Endodermal cell (in vitro differentiated cells): ENCODE results near the gene MAP3K2. TPM values are rescaled to one million over a fixed set of nuclear protein-coding genes. Genes with fewer than 3 reads are reported as not detected.

Experiments used
- DNase-seq: peaks from one replicate; pipeline ENCODE4 v3.0.0-alpha.2; 2017
- H3K27ac ChIP-seq: 2 replicates; pipeline ENCODE4 v1.5.1; 2013; ENCODE audit warnings: mild to moderate bottlenecking, low read depth, low read length, moderate library complexity
- H3K27me3 ChIP-seq: 2 replicates; pipeline ENCODE4 v1.6.1; 2013; ENCODE audit warnings: mild to moderate bottlenecking, low read length, moderate library complexity; ENCODE audit not compliant: insufficient read depth, control insufficient read depth, poor library complexity, severe bottlenecking
- H3K36me3 ChIP-seq: 2 replicates; pipeline ENCODE4 v1.7.0; 2013; ENCODE audit warnings: mild to moderate bottlenecking, low read length, moderate library complexity; ENCODE audit not compliant: control insufficient read depth, insufficient read depth
- H3K4me1 ChIP-seq: one replicate; pipeline ENCODE4 v1.7.0; 2013; ENCODE audit warnings: low read length; ENCODE audit not compliant: control insufficient read depth, insufficient read depth
- H3K4me3 ChIP-seq: 2 replicates; pipeline ENCODE4 v1.5.1; 2013; ENCODE audit warnings: mild to moderate bottlenecking, low read length, moderate library complexity
- H3K9ac ChIP-seq: 2 replicates; pipeline ENCODE4 v1.6.1; 2013; ENCODE audit warnings: mild to moderate bottlenecking, low read length, moderate library complexity; ENCODE audit not compliant: poor library complexity, severe bottlenecking; ENCODE audit errors: extremely low read depth
- H3K9me3 ChIP-seq: 2 replicates; pipeline ENCODE4 v1.6.1; 2013; ENCODE audit warnings: mild to moderate bottlenecking, low read length, moderate library complexity; ENCODE audit not compliant: control insufficient read depth
- H3K27ac Mint-ChIP-seq: 2 replicates; pipeline ENCODE4 v1.8.0; 2020; ENCODE audit warnings: mixed read lengths
- H3K27me3 Mint-ChIP-seq: 2 replicates; pipeline ENCODE4 v1.8.0; 2021; ENCODE audit warnings: mild to moderate bottlenecking, mixed read lengths; ENCODE audit not compliant: insufficient read depth
- H3K36me3 Mint-ChIP-seq: 2 replicates; pipeline ENCODE4 v1.8.0; 2020; ENCODE audit warnings: low read depth, mixed read lengths
- H3K4me1 Mint-ChIP-seq: 2 replicates; pipeline ENCODE4 v1.8.0; 2020; ENCODE audit warnings: mixed read lengths
- H3K4me3 Mint-ChIP-seq: 2 replicates; pipeline ENCODE4 v1.8.0; 2020; ENCODE audit warnings: mild to moderate bottlenecking, moderate library complexity, mixed read lengths
- H3K9me3 Mint-ChIP-seq: 2 replicates; pipeline ENCODE4 v1.8.0; 2020; ENCODE audit warnings: mild to moderate bottlenecking, mixed read lengths
- WGBS, 2 experiments: methylation state at CpG; one replicate each; pipeline versions ENCODE4 v1.1.5 to v1.1.7; 2013; ENCODE audit warnings: missing lambda C conversion rate in 2 of 2, mixed read lengths in 1 of 2; ENCODE audit not compliant: insufficient coverage in 1 of 2, insufficient read length in 1 of 2; 5-methylcytosine and 5-hydroxymethylcytosine counted together
- total RNA-seq, 2 donors: library from RNA; stranded (reverse); fragmentation: NEBNext Ultra II Directional in 1 of 2; extraction: Animal tissue kit (Norgen Biotek cat#: 25700) in 1 of 2; gene quantifications; 2 replicates in 1 of 2; 3 replicates in 1 of 2; pipeline ENCODE4 v1.2.1, GENCODE V29; 2021
- TF ChIP-seq, protein P1 (sequence below): fragments of 200-600 bp; sonication (generic); conservative IDR thresholded peaks from 2 replicates; pipeline ENCODE4 v1.5.0; 2021; ENCODE audit warnings: antibody characterized with exemption, mild to moderate bottlenecking

The MAP3K2 gene
- total RNA-seq, 2 donors from 2014 or later: 27.9 to 31.6 TPM

- H3K4me1 Mint-ChIP-seq: peaks cover 13% of the 10 kb centered on the region
- Histone ChIP-seq H3K36me3 (no peaks in the 10 kb centered on the region), H3K27ac (no peak overlapping the region), H3K4me1 (no peaks in the 10 kb centered on the region), H3K9ac (no peak overlapping the region), H3K27me3 (no peaks in the 10 kb centered on the region), H3K4me3 (no peak overlapping the region), H3K9me3 (peaks cover 4% of the 10 kb centered on the region)
- H3K27ac Mint-ChIP-seq: peak overlapping the region; percentile 65
- WGBS, 2 experiments: 83 to 92% methylated on average over 2 to 3 of the region's 3 CpGs
- no peaks in the 10 kb centered on the region for H3K27me3 Mint-ChIP-seq
- no peak overlapping the region for H3K4me3 Mint-ChIP-seq
- DNase-seq: no peak
- TF ChIP-seq, protein P1, sequence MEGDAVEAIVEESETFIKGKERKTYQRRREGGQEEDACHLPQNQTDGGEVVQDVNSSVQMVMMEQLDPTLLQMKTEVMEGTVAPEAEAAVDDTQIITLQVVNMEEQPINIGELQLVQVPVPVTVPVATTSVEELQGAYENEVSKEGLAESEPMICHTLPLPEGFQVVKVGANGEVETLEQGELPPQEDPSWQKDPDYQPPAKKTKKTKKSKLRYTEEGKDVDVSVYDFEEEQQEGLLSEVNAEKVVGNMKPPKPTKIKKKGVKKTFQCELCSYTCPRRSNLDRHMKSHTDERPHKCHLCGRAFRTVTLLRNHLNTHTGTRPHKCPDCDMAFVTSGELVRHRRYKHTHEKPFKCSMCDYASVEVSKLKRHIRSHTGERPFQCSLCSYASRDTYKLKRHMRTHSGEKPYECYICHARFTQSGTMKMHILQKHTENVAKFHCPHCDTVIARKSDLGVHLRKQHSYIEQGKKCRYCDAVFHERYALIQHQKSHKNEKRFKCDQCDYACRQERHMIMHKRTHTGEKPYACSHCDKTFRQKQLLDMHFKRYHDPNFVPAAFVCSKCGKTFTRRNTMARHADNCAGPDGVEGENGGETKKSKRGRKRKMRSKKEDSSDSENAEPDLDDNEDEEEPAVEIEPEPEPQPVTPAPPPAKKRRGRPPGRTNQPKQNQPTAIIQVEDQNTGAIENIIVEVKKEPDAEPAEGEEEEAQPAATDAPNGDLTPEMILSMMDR: no peak
- H3K9me3 Mint-ChIP-seq: peaks cover 2% of the 10 kb centered on the region
- peaks cover 12% of the 10 kb centered on the region for H3K36me3 Mint-ChIP-seq
These were observed 4.9 kb downstream of the MAP3K2 start for GRCh38 chr2:127382831-127383230.

- no peaks in the 10 kb centered on the region for H3K27me3 ChIP-seq
- Mint-ChIP-seq H3K9me3 (peaks cover 12% of the 10 kb centered on the region), H3K4me1 (peaks cover 11% of the 10 kb centered on the region), H3K4me3 (no peak overlapping the region), H3K27ac (no peak overlapping the region), H3K27me3 (no peaks in the 10 kb centered on the region), H3K36me3 (peaks cover 15% of the 10 kb centered on the region)
- TF ChIP-seq, protein P1: no peak
- H3K4me3 ChIP-seq: no peak overlapping the region
- H3K9ac ChIP-seq: no peak overlapping the region
- DNase-seq: no peak
- H3K36me3 ChIP-seq: peaks cover 1% of the 10 kb centered on the region
- peaks cover 14% of the 10 kb centered on the region for H3K9me3 ChIP-seq
- H3K4me1 ChIP-seq: no peaks in the 10 kb centered on the region
- H3K27ac ChIP-seq: no peak overlapping the region
- 96 to 100% methylated on average over 1 to 4 of the region's 5 CpGs for WGBS, 2 experiments
These were observed 6.0 kb downstream of the MAP3K2 start for GRCh38 chr2:127381762-127382161.

DNA sequence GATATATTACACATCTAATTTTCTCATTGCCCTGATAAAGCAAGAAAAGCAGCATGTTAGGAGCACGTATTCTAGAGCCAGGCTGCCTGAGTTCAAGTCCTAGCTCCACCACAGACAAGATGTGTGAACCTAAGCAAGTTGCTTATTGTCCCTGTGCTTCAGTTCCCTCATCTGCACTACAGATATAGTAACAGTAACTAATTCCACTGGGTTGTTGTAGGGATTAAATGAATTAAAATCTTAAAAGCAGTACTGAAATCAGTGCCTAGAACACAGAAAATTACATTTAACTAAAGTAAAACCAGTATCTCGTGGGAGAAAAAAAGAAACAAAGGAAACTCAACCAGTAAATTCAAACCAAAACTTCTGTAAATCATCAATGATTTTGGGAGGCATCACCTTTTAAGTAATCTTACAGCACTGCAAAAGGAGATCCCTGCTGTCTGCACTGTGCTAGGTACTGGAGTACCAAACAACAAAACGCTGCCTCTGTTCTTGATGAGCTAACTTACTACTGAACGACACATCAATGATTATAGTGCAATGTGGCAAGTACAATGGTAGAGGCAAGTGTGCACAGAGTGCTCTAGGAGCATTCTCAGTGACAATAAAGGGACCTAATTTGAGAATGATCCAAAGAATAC lies 7.9 kb downstream of the MAP3K2 start:
- Histone ChIP-seq H3K27ac (no peak overlapping the region), H3K27me3 (no peaks in the 10 kb centered on the region), H3K4me3 (no peak overlapping the region), H3K9ac (no peak overlapping the region), H3K4me1 (no peaks in the 10 kb centered on the region), H3K36me3 (peaks cover 7% of the 10 kb centered on the region), H3K9me3 (peaks cover 29% of the 10 kb centered on the region)
- Mint-ChIP-seq H3K36me3 (peaks cover 21% of the 10 kb centered on the region), H3K4me3 (no peak overlapping the region), H3K27ac (no peak overlapping the region), H3K4me1 (no peaks in the 10 kb centered on the region), H3K27me3 (no peaks in the 10 kb centered on the region), H3K9me3 (peaks cover 28% of the 10 kb centered on the region)
- TF ChIP-seq, protein P1: no peak
- WGBS, 2 experiments: 96 to 100% methylated on average over 3 to 4 of the region's 4 CpGs
- no peak for DNase-seq
